Measurements from ENCODE around the gene TIMM22.

GRCh38 chr17:965311-965989, 31.5 kb upstream of the TIMM22 start:
- TF ChIP-seq, protein P1, sequence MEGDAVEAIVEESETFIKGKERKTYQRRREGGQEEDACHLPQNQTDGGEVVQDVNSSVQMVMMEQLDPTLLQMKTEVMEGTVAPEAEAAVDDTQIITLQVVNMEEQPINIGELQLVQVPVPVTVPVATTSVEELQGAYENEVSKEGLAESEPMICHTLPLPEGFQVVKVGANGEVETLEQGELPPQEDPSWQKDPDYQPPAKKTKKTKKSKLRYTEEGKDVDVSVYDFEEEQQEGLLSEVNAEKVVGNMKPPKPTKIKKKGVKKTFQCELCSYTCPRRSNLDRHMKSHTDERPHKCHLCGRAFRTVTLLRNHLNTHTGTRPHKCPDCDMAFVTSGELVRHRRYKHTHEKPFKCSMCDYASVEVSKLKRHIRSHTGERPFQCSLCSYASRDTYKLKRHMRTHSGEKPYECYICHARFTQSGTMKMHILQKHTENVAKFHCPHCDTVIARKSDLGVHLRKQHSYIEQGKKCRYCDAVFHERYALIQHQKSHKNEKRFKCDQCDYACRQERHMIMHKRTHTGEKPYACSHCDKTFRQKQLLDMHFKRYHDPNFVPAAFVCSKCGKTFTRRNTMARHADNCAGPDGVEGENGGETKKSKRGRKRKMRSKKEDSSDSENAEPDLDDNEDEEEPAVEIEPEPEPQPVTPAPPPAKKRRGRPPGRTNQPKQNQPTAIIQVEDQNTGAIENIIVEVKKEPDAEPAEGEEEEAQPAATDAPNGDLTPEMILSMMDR (IDR thresholded peaks at IDR 0.05; ENCODE audit: insufficient read depth, low read length): no peak
- TF ChIP-seq, protein P2, sequence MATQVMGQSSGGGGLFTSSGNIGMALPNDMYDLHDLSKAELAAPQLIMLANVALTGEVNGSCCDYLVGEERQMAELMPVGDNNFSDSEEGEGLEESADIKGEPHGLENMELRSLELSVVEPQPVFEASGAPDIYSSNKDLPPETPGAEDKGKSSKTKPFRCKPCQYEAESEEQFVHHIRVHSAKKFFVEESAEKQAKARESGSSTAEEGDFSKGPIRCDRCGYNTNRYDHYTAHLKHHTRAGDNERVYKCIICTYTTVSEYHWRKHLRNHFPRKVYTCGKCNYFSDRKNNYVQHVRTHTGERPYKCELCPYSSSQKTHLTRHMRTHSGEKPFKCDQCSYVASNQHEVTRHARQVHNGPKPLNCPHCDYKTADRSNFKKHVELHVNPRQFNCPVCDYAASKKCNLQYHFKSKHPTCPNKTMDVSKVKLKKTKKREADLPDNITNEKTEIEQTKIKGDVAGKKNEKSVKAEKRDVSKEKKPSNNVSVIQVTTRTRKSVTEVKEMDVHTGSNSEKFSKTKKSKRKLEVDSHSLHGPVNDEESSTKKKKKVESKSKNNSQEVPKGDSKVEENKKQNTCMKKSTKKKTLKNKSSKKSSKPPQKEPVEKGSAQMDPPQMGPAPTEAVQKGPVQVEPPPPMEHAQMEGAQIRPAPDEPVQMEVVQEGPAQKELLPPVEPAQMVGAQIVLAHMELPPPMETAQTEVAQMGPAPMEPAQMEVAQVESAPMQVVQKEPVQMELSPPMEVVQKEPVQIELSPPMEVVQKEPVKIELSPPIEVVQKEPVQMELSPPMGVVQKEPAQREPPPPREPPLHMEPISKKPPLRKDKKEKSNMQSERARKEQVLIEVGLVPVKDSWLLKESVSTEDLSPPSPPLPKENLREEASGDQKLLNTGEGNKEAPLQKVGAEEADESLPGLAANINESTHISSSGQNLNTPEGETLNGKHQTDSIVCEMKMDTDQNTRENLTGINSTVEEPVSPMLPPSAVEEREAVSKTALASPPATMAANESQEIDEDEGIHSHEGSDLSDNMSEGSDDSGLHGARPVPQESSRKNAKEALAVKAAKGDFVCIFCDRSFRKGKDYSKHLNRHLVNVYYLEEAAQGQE (IDR thresholded peaks at IDR 0.05; ENCODE audit: insufficient replicate concordance, low read depth): no peak
- TF ChIP-seq POLR2AphosphoS5 (IDR thresholded peaks at IDR 0.05; ENCODE audit: low read depth) (no peak), GABPA (IDR thresholded peaks at IDR 0.05; ENCODE audit: low read depth) (no peak), SPI1 (IDR thresholded peaks at IDR 0.05; ENCODE audit: borderline replicate concordance, low read depth) (no peak)

Measured in HL-60 (cell line).